Measurements from ENCODE around the gene PHRF1.

PHRF1 gene

DNA sequence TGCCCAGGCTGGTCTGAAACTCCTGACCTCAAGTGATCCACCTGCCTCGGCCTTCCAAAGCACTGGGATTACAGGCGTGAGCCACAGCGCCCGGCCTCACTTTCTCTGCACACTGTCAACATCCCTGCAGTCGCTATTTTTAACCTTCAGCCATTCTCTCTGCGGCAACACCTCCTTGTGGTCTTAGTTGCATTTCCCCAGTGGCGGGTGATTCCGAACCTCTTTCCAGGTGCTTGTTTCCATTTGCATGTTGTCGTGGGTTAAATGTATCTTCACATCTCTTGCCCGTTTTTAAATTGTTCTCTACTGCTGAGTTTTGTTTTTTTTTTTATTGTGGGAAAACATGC, 52.9 kb downstream of the PHRF1 start:
- TF ChIP-seq, protein P1, sequence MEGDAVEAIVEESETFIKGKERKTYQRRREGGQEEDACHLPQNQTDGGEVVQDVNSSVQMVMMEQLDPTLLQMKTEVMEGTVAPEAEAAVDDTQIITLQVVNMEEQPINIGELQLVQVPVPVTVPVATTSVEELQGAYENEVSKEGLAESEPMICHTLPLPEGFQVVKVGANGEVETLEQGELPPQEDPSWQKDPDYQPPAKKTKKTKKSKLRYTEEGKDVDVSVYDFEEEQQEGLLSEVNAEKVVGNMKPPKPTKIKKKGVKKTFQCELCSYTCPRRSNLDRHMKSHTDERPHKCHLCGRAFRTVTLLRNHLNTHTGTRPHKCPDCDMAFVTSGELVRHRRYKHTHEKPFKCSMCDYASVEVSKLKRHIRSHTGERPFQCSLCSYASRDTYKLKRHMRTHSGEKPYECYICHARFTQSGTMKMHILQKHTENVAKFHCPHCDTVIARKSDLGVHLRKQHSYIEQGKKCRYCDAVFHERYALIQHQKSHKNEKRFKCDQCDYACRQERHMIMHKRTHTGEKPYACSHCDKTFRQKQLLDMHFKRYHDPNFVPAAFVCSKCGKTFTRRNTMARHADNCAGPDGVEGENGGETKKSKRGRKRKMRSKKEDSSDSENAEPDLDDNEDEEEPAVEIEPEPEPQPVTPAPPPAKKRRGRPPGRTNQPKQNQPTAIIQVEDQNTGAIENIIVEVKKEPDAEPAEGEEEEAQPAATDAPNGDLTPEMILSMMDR (IDR thresholded peaks at IDR 0.05; ENCODE audit: control insufficient read depth, insufficient read depth, low read depth, low read length, missing control alignments) = no peak
- no peak overlapping the region for H3K4me3 ChIP-seq (ENCODE audit: control insufficient read depth, low read depth, low read length)
- DNase-seq (ENCODE audit: low read depth) = no peak

GRCh38 chr11:630871-631270, 54.6 kb downstream of the PHRF1 start:
- no peak for DNase-seq (ENCODE audit: low read depth)
- TF ChIP-seq, protein P1 (IDR thresholded peaks at IDR 0.05; ENCODE audit: control insufficient read depth, insufficient read depth, low read depth, low read length, missing control alignments) = no peak
- no peak overlapping the region for H3K4me3 ChIP-seq (ENCODE audit: control insufficient read depth, low read depth, low read length)

DNA sequence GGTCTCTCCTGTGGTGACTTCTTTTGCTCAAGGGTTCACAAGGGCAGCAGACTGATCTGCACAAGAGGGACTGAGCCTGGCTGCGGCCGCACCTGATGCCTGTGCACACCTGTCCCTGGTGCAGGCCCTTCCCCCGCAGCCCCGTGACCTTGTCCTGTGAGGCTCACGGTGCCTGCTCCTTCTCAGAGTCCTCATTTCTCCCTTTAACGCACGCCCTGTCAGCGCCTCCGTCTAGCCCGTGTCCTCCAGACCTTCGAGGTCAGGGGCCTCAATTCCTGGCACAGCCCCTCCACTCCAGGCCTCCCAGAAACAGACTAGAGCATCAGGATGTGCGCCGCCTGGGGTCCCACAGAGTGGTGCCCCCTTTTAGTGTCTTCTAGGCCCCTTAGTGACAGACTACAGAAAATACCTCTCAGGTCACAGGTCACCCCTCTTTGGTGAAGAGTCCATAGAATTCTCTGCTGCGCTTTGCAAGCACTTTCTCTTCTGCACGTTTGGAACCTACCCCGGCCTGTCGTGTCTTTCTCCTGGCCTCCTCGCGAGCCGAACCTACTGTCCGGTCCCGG, 59.8 kb downstream of the PHRF1 start:
- H3K4me3 ChIP-seq (ENCODE audit: control insufficient read depth, low read depth, low read length) = no peak overlapping the region
- no peak for DNase-seq (ENCODE audit: low read depth)
- TF ChIP-seq, protein P1 (IDR thresholded peaks at IDR 0.05; ENCODE audit: control insufficient read depth, insufficient read depth, low read depth, low read length, missing control alignments) = no peak

- peak within 1 kb of the TSS; percentile 12; the same call in 1 of the 2 replicates for H3K4me3 ChIP-seq (ENCODE audit: control insufficient read depth, low read depth, low read length)
- TF ChIP-seq, protein P1 (IDR thresholded peaks at IDR 0.05; ENCODE audit: control insufficient read depth, insufficient read depth, low read depth, low read length, missing control alignments) = no peak
- DNase-seq (ENCODE audit: low read depth) = no peak
These were observed 60.5 kb downstream of the PHRF1 start, which contains the start of gene DRD4 for GRCh38 chr11:636511-637332. TSS of gene DRD4 (plus strand) at chr11:637269. CDS start at chr11:637305, 36 bp downstream.

DNA sequence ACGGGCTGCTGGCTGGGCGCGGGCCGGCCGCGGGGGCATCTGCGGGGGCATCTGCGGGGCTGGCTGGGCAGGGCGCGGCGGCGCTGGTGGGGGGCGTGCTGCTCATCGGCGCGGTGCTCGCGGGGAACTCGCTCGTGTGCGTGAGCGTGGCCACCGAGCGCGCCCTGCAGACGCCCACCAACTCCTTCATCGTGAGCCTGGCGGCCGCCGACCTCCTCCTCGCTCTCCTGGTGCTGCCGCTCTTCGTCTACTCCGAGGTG, 61.0 kb downstream of the PHRF1 start:
- TF ChIP-seq, protein P1 (IDR thresholded peaks at IDR 0.05; ENCODE audit: control insufficient read depth, insufficient read depth, low read depth, low read length, missing control alignments) = no peak
- no peak for DNase-seq (ENCODE audit: low read depth)
- peak overlapping the region; percentile 12; the same call in 1 of the 2 replicates for H3K4me3 ChIP-seq (ENCODE audit: control insufficient read depth, low read depth, low read length)

- H3K4me3 ChIP-seq (ENCODE audit: control insufficient read depth, low read depth, low read length) = peak overlapping the region; percentile 12; the same call in 1 of the 2 replicates
- TF ChIP-seq, protein P1 (IDR thresholded peaks at IDR 0.05; ENCODE audit: control insufficient read depth, insufficient read depth, low read depth, low read length, missing control alignments) = no peak
- no peak for DNase-seq (ENCODE audit: low read depth)
These were observed 61.6 kb downstream of the PHRF1 start for GRCh38 chr11:637593-638521.
